GM18507 (cell line): Measurements from ENCODE around the gene IRF5.

ENCODE experiments used
- DNase-seq: peaks from one replicate; pipeline ENCODE4 v3.0.0; 2011; ENCODE audit warnings: low read depth; ENCODE audit not compliant: insufficient read length; ENCODE audit errors: extremely low spot score
- FAIRE-seq: peaks from 2 replicates; lab custom pipeline; 2011; peaks lifted over from hg19 to GRCh38; lab: Jason Lieb, UNC

The IRF5 gene

GRCh38 chr7:128918016-128918665 is 19.6 kb upstream of the IRF5 start:
- FAIRE-seq (no peak), DNase-seq (no peak)

DNA sequence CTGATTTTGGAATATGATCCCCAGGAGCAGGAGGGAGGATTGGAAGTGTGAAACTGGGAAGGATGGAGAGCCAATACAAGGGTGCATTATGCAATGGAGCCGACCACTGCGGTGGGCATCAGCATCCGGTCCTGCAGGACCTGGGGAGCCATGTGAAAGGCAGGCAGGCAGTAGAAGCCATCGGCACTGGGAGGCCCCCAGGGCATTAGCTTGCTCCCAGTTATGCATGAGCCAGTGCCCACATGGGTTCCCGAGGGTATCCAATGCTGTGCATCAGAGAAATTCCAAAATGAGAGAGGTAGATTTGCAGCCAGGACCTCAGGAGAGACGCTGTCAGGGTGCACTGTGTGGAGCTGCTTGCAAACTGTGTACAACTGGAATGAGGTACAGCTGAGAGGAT is 18.5 kb upstream of the IRF5 start:
- DNase-seq = no peak
- FAIRE-seq = no peak

DNA sequence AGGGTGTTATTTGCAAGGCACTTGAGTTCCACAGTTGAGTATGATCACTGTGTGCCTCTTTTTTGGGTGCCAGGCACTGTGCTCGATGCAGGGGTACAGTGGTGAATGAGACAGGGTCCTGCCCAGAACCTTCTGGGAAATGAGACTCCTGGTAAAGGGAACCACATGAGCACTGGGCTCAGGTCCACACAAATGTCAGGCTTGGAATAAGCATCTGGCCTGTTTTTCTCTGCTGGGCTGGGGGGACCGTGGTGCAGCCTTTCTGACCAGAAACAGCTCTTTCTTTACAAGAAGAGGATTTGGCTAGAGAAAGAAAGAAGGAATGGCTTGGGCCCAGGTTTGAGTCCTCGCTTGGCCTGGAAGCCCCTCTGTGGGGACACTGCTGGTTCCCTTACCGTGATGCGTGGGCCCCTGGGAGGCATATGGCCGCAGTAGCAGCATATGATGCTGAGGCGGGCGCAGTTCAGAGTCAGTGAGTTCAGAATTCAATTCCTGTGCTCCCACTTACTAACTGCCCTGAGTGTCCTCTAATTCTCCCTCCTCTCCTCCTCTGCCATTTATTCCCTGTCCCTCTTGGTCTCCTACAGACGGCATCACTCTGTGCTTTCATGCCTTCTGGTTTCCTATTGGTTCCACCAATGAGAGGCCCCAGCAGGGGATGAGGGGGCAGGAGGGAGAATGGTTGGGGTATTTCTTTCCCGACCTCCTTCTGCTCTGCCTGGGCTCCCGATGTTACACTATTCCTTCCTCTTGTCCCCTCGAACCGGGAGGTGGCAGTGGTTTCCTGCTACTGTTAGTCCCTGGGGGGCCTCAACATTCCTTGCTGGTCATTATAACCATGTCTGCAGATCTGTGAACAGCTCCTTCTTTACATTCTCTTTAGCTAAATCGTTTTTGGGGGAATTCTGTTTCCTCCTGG is 17.6 kb upstream of the IRF5 start:
- no peak for FAIRE-seq
- no peak for DNase-seq

DNA sequence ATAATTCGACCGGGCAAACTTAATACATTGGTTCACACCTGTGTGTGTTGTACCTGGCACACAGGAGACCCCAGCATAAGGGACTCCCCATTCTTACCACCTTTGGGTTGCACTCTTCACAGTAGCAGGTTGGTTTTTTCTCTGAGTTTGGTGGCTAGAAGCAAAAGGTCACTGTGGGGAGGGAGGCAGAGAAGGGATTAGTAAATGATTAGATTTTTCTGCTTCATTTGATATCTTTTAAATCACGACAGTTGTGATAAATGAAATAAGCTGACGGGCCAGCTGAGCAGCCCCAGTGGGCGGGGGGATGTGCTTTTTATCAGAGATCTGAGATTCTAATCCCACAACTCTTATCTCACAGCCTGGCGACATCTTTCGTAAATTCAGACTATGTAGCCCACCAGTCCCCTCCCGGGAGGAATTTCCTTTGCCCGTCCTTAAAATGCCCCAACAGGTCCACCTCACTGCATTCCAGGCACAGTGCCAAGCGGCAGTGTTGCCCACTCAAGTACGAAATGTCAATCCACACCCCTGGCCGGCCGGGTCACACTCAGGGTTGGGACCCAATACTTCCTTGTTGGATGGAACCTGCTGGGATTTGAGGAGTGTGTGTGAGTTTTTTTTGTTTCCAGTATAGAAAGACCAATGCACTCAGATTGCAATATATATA is 16.7 kb upstream of the IRF5 start:
- DNase-seq (no peak), FAIRE-seq (no peak)

DNA sequence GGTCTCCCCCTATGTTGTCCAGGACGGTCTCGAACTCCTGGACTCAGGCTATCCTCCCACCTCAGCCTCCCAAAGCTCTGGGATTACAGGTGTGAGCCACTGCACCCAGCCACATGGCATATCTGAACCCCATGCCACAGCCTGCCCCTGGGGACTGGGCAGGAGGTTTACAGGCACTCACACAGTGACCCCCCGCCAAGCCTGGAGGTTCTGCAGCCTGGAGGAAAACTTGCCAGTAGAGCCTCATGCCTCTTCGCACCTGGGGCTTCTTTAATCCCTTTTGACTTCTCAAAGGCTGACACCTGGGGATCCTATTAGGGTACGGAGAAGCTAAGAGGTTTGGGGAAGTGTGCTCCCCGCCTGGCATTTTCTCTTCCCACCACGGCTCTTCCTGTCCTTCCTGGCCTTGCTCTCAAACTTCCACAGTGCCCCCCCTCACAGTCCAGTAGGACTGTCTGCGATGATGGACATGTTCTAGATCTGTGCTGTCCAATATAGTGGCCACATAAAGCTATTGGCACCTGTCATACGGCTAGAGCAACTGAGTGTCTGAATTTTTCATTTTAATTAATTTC is 15.8 kb upstream of the IRF5 start:
- FAIRE-seq (no peak), DNase-seq (no peak)

DNA sequence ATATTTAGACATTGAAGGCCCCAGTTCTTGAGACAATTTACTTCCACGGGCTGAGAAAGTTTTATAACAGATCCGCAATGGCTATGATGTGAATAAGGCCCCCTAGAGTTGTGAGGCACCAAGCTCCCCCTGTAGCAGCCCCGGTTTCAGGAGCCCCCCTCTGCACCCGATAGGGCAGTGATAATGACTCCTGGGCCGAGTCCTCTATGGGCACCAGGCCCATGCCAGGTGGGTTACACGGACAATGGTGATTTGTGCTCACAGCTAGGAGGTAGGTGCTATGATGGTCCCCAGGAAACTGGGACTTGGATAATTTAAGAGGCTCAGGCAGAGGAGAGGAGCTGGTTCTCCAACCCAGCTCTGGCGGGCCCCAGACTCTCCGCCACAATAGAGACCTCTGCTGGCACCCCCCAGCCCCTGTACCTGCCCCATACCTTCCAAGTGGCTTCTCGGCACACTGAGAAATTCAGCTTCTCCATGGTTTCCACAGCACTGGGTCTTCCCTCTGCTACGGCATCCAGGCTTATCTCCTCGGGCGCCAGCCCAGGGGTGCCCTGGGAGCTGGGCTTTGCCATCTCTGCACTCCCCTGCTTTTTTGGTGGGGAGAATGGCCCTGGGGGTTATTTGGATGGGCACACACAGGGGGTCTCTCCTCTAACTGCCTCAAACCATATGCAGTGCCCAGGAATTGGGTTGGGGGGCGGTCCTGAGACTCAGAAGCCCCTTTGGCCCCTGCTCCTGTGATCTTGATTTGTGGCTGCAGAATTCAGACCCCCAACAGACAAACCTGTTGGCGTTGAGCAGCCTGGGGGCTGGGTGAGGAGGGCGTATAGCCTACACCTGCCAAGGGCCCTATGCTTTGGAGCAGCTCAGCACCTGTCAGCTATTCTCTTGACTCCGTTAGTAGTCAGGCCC is 15.0 kb upstream of the IRF5 start:
- DNase-seq (no peak), FAIRE-seq (no peak)

GRCh38 chr7:128923411-128923800 is 14.3 kb upstream of the IRF5 start:
- no peak for FAIRE-seq
- DNase-seq = no peak

- FAIRE-seq = peak; percentile 48
- DNase-seq = no peak
Observed at GRCh38 chr7:128924707-128925588, 12.8 kb upstream of the IRF5 start.

- FAIRE-seq = no peak
- DNase-seq = no peak
Observed at GRCh38 chr7:128928159-128928813, 9.4 kb upstream of the IRF5 start.

DNA sequence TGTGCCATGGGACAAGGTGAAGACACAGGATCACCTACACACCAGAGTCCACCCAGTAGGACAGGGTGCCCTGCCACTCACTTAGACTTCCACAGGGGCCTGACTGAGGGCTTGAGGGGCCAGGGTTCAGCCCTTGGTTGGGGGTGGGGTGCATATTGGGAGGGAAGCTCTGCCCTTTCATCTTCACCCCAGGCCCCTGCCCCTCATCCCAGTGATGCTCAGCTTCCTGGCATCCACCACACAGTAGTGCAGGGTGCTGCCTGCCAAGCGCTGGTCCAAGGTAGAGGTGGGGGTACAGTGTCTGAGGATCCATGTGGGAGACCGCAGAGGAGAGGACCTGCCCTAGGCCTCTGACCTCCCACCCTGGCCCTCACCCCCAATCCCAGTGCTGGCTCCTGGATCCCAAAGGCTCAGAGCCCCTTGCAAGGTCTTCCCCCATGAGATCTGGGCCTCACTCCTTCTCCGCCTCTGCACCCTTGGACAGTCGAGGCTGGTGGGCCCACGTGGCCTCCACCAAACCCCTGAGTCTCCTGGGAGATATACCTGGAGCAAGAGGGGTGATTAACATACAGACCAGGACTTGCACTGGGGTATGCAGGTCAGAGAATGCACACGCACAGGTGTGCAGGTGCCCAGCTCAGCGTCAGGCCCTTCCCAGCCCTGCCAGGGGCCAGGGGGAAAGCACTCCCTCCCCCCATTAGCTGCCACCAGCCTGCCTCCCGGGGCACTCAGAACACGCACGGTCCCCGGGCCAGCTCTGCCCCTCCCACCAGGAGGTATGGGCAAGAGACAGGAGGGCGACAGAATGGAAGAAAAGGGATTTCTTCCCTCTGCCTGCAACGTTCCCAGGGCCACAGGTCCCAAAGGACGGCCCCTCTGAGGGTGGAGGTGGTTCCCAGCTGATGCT is 8.6 kb upstream of the IRF5 start:
- DNase-seq = no peak
- FAIRE-seq = no peak

GRCh38 chr7:128931190-128931798 is 6.4 kb upstream of the IRF5 start:
- no peak for FAIRE-seq

GRCh38 chr7:128931965-128932861 is 5.5 kb upstream of the IRF5 start:
- DNase-seq (no peak), FAIRE-seq (no peak)

More at GRCh38 chr7:128931190-128931798, 6.4 kb upstream of the IRF5 start:
- no peak for DNase-seq

DNA sequence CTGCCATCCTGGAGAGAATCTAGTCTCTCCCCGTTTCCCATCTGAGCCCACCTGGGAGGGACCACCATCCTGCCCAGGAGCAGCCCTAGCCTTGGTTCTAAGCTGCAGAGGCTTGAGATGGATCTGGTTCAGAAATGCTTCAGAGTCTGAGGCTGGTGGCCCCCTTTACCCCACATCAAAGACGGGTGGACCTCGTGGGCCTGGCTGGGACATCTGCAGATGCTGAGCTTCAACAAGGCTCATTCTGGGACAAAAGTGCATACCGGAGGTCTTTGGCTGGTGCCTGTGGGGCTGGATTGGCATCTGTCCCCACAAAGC is 4.9 kb upstream of the IRF5 start:
- DNase-seq = no peak
- FAIRE-seq = no peak

GRCh38 chr7:128933180-128933891 is 4.4 kb upstream of the IRF5 start:
- DNase-seq (no peak), FAIRE-seq (peak; percentile 99)
